Fibroblast of skin of back (primary cell): ENCODE results near the gene CXXC4.
A peak's percentile ranks its signal among the peaks of the same experiment; 100 is the strongest.

ENCODE experiments used
- DNase-seq: peaks from one replicate; pipeline ENCODE4 v3.0.0-alpha.2; 2013

Gene CXXC4

GRCh38 chr4:104488151-104488550 is 6.5 kb downstream of the CXXC4 start:
- no peak for DNase-seq

- DNase-seq, result no peak
These were observed 7.8 kb downstream of the CXXC4 start for GRCh38 chr4:104486716-104487504.

- no peak for DNase-seq
These were observed 19.0 kb downstream of the CXXC4 start for GRCh38 chr4:104475652-104476051.

GRCh38 chr4:104472766-104473165 is 21.9 kb downstream of the CXXC4 start:
- no peak for DNase-seq

GRCh38 chr4:104470770-104471169 is 23.9 kb downstream of the CXXC4 start:
- DNase-seq, result no peak

GRCh38 chr4:104469794-104470193 is 24.9 kb downstream of the CXXC4 start:
- no peak for DNase-seq

- no peak for DNase-seq
These were observed 29.1 kb downstream of the CXXC4 start for GRCh38 chr4:104465619-104466018.

GRCh38 chr4:104465201-104465600 is 29.5 kb downstream of the CXXC4 start:
- DNase-seq, result no peak

- no peak for DNase-seq
These were observed 32.1 kb downstream of the CXXC4 start for GRCh38 chr4:104462641-104463040.

GRCh38 chr4:104457308-104457981 is 37.2 kb downstream of the CXXC4 start:
- no peak for DNase-seq

GRCh38 chr4:104451573-104451972 is 43.1 kb downstream of the CXXC4 start:
- no peak for DNase-seq

GRCh38 chr4:104449537-104449936 is 45.2 kb downstream of the CXXC4 start:
- DNase-seq, result no peak

- no peak for DNase-seq
These were observed 47.4 kb downstream of the CXXC4 start for GRCh38 chr4:104447294-104447693.

GRCh38 chr4:104446431-104447278 is 48.0 kb downstream of the CXXC4 start:
- DNase-seq, result no peak

- DNase-seq, result no peak
These were observed 50.0 kb downstream of the CXXC4 start for GRCh38 chr4:104444685-104445084.

- no peak for DNase-seq
These were observed 58.2 kb downstream of the CXXC4 start for GRCh38 chr4:104436542-104436941.

GRCh38 chr4:104429150-104429741 is 65.4 kb downstream of the CXXC4 start:
- DNase-seq, result no peak

- no peak for DNase-seq
These were observed 68.7 kb downstream of the CXXC4 start for GRCh38 chr4:104425948-104426347.

- no peak for DNase-seq
These were observed 69.7 kb downstream of the CXXC4 start for GRCh38 chr4:104424989-104425388.

- DNase-seq, result no peak
These were observed 70.2 kb downstream of the CXXC4 start for GRCh38 chr4:104424475-104424941.

- no peak for DNase-seq
These were observed 73.1 kb downstream of the CXXC4 start for GRCh38 chr4:104421566-104421965.

- DNase-seq, result peak; percentile 5
These were observed 73.9 kb downstream of the CXXC4 start for GRCh38 chr4:104420766-104421165.
